GM12878 (cell line): ENCODE data around the gene FAT1.

ENCODE experiments used
- CEBPB ChIP-seq, 2 experiments: fragments of 150-350 bp in 1 of 2; IDR thresholded peaks; 2 replicates each; pipeline ENCODE4 v1.6.1; 2012 to 2014; ENCODE audit warnings: low read depth in 2 of 2, low read length in 2 of 2, borderline replicate concordance in 1 of 2, inconsistent platforms in 1 of 2
- CTCF ChIP-seq, 3 experiments: IDR thresholded peaks in 2 of 3; conservative IDR thresholded peaks in 1 of 3; 2 replicates each; pipeline ENCODE4 v1.5.1; 2011; ENCODE audit warnings: low read depth in 3 of 3, low read length in 3 of 3, mild to moderate bottlenecking in 3 of 3, control low read depth in 2 of 3, moderate library complexity in 2 of 3, inconsistent platforms in 1 of 3, mixed read lengths in 1 of 3; ENCODE audit not compliant: control insufficient read depth in 2 of 3, insufficient read depth in 1 of 3; ENCODE audit errors: extremely low read depth in 1 of 3
- EZH2 ChIP-seq: IDR thresholded peaks from 2 replicates; pipeline ENCODE4 v1.6.1; 2012; ENCODE audit warnings: low read depth, mild to moderate bottlenecking, control low read depth, inconsistent platforms, low read length, borderline replicate concordance; ENCODE audit not compliant: control insufficient read depth
- IRF3 ChIP-seq: fragments of 450-650 bp; IDR thresholded peaks from 2 replicates; pipeline ENCODE4 v1.6.1; 2014; ENCODE audit warnings: mild to moderate bottlenecking
- PAX8 ChIP-seq: fragments of 450-650 bp; IDR thresholded peaks from 2 replicates; pipeline ENCODE4 v1.6.1; 2017; ENCODE audit warnings: mild to moderate bottlenecking, moderate library complexity
- SIN3A ChIP-seq: IDR thresholded peaks from 2 replicates; pipeline ENCODE4 v1.6.1; 2012; ENCODE audit warnings: low read depth, low read length, improper control_type of control experiment
- USF2 ChIP-seq: IDR thresholded peaks from 2 replicates; pipeline ENCODE4 v1.6.1; 2011; ENCODE audit warnings: low read depth, low read length, improper control_type of control experiment, borderline replicate concordance
- ZNF24 ChIP-seq: fragments of 450-650 bp; IDR thresholded peaks from 2 replicates; pipeline ENCODE4 v1.6.1; 2017; ENCODE audit warnings: antibody characterized with exemption, mild to moderate bottlenecking
- ZSCAN29 ChIP-seq: fragments of 450-650 bp; IDR thresholded peaks from 2 replicates; pipeline ENCODE4 v1.6.1; 2017; ENCODE audit warnings: mild to moderate bottlenecking, moderate library complexity

GRCh38 chr4:186604124-186604807 lies 119.4 kb downstream of the FAT1 start:
- TF ChIP-seq SIN3A (no peak), ZNF24 (no peak), PAX8 (no peak), USF2 (no peak), ZSCAN29 (no peak), CEBPB (IDR thresholded peaks at IDR 0.05; ENCODE audit: borderline replicate concordance in 1 of 2, low read depth in 2 of 2, low read length in 2 of 2) (no peak), CTCF (IDR thresholded peaks at IDR 0.05 in 2 of 3, conservative IDR thresholded peaks at IDR 0.05 in 1 of 3; ENCODE audit: control insufficient read depth in 2 of 3, extremely low read depth in 1 of 3, insufficient read depth in 1 of 3, low read depth in 3 of 3, low read length in 3 of 3) (no peak), IRF3 (no peak), EZH2 (no peak)
